GM20431 (cell line): ENCODE measurements around the gene KCNIP1.
"Not testable (repeated sequence)": the region's sequence is repeated elsewhere in the genome, so short reads cannot be mapped to it uniquely, and the experiment has no call there.

Source experiments
- in situ Hi-C: fragments of 300-500 bp; cut with MseI, MboI; formaldehyde crosslinking; loops from one replicate; pipeline ENCODE4 v1.15.0; 2020; ENCODE audit warnings: low sequenced_read_pairs; ENCODE audit not compliant: unreplicated experiment

KCNIP1 gene

DNA sequence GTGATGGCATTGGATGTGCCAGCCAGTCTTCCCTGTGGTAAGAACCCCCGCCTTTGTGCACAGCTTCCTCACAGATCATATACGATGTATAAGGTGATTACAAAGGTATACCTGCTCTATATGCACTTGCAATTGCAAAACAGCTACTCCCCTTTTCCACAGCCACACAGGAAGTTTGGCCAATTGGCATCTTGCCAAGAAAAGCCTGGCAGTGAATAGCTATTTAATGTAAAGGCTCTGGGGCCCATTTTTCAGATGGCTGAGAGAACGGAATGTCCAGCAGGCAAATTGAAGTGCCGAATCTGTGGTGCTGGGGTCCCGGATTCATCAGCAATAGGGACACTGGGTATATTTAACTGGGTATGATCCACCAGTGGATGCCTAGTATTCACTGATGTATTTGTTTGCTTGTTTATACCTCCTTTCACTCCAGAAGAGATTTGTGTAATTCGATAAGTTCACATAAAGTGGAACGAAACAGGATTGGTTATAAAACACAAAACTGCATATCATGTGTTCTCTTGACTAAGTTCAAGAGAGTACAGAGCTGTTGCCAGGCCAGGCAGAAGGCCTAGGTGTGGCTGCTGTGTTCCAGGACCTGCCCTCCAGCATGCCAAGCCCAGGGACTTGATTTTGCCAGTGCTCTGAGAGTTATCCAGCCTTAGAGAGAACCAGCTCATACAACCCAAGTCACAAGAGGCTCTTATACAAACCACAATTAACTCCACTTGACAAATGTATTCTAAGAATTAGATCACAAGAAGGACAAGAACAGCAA is 252.0 kb downstream of the KCNIP1 start:
- in situ Hi-C loops, result no loop called here

DNA sequence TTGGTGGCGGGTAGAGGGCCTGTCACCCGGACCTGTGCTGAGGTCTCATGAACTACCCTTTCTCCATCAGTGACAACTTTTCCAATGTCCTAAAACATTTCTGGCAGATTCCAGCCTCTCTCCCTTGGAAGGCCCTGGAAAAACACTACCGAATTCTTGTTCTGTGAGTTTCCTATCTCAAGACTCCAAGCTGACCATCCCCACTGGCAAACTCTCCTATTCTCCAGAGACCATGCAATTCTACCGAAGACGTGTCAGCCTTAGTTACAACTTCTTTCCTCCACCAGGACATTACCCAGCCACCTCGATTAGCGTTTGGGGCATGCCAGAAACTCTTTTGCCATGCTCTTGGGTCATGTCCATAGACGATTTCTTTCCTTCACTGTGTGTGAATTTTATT is 252.9 kb downstream of the KCNIP1 start:
- in situ Hi-C loops, result no loop called here

DNA sequence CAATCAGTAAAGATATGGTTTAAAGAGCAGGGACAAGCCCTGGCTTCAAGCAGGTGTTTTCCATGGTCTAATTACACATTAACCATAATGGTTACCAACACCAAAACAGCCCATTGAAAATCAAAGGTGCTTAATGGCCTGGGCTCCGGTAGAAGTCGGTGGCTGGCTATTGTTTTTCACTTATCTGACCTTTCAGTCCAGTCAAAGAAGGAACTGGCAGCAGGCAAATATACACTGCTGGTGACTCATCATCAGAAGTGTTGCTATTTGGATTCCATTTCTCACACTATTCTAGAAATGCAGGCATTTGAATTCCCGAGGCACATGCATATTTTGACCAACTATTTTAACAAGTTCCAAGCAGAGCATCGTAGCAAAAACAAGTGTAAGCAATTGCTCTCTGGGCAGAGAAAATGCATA is 253.4 kb downstream of the KCNIP1 start:
- in situ Hi-C loops, result no loop called here

DNA sequence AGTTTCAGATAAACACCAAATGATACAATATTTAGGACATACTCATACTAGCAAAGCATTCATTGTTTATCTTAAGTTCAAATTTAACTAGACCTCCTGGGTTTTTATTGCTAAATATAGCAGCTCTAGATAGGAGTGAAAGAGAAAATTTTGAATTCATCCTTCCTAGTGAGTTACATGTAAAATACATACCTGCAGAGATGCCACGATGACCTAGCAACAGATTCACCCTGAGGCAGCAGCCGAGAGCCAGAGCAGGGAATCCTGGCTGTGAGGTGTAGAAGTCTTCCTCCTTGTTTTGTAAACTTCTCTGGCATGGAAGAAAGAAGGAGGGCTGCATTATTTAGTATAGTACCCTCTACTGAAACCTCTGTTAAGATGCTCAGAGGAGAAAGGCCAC is 253.8 kb downstream of the KCNIP1 start:
- in situ Hi-C loops, result no loop called here

DNA sequence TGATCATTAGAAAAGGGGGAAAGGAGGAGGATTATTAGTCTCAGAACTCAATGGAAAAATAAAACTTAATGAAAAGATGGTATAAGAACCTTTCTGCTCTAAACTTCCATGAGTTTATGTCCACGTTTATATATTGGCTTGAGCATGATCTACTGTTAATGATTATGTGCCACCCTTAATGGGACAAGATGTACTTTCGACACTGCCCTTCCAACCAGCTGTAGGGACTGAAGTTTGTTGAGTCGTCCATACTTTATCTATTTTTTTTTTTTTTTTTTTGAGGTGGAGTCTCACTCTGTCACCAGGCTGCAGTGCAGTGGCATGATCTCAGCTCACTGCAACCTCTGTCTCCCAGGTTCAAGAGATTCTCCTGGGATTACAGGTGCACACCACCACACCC is 254.7 kb downstream of the KCNIP1 start:
- in situ Hi-C loops, result no loop called here

DNA sequence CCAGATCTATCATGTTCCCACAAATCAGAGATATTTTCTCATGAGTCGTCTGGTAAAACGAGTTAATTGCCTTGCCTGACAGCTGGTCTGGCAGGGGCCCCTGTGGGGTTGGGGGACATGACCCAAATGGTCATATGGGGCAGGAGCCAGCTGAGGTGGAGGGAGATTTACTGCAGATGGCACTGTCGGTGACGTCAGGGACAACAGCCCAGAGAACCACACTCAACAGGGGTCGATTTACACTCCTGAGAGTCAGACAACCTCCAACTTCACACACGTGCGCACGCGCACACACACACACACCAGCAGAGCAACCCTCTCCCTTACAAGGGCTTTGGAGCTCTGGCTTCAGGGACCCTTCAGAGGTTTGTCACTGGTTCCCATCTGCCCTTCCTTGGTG is 256.3 kb downstream of the KCNIP1 start:
- in situ Hi-C loops, result no loop called here

DNA sequence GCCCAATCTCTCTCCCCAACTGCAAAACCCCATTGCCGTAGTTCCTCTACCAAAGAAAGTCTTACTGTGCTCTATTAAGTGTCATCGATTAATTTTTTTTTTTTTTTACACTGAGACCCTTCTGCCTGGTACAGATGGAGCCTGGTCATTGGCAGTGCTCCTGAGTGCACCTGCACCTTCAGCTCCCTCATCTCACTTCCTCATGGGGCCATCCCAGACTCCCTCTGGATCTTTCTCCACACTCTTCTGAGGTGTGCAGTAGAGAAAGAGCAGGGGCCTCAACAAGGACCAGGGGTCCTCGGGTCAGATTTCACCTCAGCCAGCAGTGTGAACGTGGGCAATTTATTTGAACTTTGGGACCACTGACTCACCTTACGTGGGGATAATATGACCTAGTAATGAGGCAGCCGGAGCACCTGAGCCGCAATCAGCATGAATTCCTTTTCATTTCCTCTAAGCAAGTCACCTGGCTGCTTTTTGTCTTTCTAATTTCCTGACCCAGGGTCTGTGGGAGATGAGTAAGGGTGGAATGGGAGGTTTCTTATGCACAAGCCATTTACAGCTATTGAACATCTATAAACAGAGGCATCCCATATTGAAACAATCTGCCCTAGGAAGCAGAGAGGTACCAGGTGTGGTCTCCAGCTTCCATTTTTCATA is 257.4 kb downstream of the KCNIP1 start:
- in situ Hi-C loops, result no loop called here

DNA sequence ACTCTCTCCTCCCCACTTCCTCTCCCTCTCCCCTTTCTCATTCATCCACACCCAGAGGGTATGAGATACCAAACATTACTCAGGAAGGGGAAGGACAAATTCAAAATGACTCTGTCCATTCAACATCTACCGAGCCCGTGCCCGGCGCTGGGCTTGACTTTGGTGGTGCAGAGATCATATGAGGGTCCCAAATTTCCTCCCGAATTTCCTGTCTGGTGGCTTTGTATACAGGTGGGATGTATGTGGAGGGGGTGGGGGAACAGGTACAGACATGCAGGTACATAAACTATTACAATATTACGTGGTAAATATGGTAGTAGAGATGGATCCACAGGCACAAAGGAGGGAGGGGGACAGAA is 257.9 kb downstream of the KCNIP1 start:
- in situ Hi-C loops, result no loop called here

DNA sequence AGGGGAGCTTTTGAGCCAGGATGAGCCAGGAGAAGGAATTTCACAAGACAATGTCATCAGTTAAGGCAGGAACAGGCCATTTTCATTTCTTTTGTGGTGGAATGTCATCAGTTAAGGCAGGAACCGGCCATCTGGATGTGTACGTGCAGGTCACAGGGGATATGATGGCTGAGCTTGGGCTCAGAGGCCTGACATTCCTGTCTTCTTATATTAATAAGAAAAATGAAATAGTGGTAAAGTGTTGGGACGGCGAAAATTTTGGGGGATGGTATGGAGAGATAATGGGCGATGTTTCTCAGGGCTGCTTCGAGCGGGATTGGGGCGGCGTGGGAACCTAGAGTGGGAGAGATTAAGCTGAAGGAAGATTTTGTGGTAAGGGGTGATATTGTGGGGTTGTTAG is 258.5 kb downstream of the KCNIP1 start:
- in situ Hi-C loops, result not testable (repeated sequence)

DNA sequence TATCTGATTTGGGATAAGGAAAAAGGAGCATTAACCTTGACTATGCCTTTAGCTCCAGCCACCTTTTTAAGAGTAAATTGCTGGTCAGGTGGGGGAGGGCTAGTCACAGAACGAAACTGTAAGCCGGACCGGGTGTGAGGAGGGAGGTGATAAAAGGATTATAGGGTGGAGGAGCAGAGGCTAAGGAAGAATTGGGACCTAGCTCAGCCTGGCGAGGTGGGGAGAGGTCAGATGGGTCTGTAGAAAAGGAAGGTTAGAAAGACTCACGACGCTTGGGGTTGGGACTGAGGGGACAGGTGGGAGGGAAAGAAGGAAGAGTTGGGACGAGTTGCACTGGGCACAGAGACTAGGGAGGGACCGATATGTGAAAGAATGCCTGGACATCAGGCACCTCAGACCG is 262.0 kb downstream of the KCNIP1 start:
- in situ Hi-C loops, result not testable (repeated sequence)

DNA sequence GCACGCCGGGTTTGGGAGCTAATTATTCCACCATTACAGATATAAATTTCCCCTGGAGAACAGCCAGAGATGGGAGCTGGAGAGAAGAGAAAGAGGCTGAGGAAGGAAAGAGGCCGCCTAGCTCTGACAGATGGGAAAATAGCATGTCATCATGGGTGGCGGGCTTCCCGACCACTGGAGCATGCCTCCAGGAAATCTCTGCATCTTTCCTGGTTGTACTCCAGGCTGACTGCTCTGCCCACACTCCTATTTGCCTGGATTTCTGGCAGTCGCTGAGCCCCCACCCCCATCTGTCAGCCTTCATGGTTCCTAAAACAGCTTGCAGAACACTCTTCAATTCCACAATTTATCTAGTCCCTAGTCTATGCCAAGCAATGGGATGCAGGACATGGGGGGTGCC is 265.4 kb downstream of the KCNIP1 start:
- in situ Hi-C loops, result no loop called here

DNA sequence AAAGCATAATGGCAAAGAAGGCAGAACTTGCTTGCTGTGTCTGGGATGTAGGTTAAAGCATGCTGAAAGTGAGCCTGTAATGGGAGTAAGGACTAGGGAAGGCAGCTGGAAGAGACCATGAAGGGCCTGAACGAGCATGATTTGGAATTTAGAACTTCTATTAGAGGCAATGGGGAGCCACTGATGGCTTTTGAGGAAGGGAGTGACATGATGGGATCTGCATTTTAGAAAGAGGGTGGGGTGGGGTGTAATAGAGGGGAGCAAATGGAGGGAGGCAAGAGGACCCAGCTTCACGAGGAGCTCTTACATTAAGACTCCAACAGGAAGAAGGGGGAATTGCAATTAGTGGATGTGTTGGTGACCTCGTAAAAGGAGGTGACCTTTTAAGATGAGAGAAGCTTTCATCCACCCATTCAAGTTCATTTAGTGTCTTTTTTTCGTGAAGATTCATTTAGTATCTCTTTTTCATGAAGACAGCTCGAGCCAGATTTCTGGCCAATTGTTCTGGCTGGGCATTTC is 266.1 kb downstream of the KCNIP1 start:
- in situ Hi-C loops, result no loop called here

DNA sequence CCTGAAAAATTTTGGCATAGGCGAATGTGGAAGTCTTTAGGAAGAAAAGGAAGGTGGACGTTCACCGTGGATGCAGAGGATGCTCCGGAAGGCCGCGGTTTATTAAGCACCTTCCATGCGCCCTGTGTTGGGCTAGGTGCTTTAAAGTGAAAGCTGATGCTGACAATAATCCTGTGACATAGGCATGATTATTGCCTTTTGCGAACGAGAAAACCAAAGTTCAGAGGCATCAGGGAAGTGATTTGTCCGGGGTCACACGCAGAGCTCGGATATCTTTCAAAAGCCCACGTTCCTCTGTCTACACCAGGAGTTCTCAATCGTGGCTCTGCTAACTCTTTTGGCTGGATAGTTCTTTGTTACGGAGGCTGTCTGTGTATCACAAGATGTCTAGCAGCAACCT is 267.7 kb downstream of the KCNIP1 start:
- in situ Hi-C loops, result no loop called here

DNA sequence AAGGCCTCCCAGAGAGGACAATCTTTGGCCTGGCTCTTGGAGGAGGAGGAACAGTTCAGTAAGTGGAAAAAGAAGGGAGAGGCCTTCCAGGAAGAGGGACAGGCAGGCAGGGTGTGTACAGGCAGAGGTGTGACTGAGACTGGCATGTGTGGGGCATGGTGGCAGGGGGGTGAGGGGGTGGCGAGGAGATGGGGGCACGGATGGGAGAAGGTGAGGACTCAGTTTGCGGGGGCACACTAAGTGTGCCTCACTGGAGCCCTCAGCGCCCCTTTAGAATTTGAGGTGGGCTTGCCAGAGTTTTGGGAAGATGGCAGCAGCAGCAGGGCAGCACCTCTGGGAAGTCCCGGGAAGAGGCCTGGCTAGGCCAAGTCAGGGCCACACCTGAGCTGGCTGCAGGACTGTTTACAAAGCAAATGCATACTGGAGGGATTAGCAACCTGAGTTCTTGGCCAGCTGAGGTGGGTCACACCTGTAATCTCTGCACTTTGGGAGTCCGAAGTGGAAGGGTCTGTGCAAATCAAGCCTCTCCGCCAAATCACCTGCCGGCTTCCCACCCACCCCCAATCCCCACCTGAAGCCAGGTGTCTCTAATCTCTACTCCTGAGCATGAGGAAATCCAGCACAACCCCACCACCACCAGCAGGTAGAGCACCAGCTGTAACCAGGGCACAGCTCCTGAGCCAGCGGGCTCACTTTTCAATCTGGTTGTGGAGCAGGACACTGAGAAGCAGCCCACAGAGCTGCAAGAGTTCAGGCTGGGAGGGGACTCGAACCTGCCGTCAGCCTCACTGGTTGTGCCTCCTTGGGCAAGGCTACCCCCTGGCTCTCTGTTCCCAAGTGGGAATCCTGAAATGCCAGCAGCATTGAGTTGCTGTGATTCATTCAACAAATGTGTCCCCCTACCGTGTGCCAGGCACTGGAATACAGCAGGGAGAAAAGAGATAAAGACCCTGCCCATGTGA is 269.5 kb downstream of the KCNIP1 start:
- in situ Hi-C loops, result no loop called here

DNA sequence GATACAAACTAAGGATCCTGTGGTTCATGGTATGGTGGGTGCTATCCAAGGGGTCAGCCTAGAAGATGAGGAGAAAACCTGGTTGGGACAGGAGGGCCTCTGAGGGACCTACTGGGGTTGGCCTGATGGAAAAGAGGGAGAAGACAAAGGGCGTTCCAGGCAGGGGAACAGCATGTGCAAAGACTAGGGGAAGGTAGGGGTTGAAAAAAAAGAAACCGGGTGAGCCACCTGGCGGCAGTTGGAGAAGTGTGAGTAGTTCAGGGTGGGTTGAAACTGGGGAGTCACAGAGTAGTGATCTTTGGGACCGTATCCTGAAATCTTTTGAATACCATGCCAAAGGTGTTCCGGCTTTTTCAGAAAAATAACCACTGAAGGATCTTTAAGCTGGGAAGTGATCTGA is 271.0 kb downstream of the KCNIP1 start:
- in situ Hi-C loops, result no loop called here

DNA sequence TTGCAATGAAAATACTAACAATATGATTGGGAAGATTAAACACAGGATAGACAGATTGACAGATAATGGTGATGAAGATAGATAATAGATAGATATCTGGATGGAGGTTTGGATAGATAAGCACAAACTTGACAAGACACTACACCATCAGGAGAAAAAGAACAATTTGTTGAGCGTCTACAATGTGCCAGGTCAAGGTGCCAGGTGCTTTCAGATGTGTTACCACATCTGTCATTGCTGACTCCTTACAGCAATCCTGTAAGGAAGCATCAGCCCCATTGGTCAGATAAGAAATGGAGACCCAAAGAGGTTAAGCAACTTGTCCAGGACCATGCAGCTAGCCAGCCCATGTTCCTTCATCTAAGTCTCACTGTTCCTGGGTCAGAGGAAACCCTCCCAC is 278.1 kb downstream of the KCNIP1 start:
- in situ Hi-C loops, result no loop called here

DNA sequence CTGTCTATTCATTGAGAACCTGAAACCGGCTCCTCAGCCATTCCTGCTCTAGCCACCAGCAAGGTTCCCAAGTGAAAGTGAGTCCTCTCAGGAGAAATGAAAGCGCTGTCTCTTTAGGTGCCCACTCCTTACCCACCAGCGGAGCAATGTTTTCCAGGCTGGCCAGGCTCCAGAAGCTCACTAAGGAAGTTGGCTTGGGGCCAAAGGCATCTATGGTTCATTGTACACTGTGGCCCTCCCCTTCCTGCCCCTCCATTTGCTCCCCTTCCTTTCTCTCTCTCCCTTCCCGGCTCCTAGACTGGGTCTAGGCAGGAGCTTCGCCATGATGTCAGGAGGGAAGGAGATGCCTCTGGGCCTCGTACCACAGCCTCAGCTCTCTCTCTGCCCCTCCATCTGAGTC is 278.6 kb downstream of the KCNIP1 start:
- in situ Hi-C loops, result no loop called here

DNA sequence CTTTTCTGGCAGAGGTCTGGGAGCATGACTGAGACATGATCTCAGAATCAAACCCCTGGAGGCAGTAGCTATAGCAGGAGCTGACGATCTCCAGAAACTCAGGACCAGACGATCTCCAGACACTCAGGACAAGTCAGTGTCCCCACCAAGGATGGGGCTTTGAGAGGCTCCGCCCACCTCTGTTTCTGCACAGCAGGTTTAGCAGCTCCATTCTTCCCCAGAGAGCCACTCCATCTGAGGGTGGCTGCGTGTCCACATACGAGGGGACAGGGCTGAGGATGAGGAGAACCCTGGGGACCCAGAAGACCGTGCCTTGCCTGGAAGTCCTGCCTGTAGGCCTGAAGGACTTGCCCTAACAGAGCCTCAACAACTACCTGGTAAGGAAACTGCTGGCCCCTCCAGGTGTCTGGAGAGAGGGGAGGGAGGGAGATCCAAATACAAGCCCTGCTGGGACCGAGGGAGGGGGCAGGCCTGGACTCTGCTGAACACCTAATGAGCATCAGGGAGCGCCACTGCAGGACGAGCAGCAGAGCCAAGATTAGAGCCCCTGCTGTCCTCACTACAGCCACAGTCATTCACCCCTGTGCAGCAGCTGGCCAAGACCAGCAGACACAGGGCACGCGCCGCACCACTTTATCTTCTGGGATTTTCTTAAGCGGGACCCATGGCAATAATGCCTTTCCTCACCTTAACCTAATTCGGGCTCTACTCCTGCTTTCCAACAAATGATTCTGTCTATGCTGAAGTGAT is 279.9 kb downstream of the KCNIP1 start, which contains the start of gene GABRP:
Gene GABRP (plus strand): TSS at position 228 of the 750 bp plus-strand sequence. CDS start 4,891 bp downstream, outside the sequence.
- in situ Hi-C loops, result no loop called here

DNA sequence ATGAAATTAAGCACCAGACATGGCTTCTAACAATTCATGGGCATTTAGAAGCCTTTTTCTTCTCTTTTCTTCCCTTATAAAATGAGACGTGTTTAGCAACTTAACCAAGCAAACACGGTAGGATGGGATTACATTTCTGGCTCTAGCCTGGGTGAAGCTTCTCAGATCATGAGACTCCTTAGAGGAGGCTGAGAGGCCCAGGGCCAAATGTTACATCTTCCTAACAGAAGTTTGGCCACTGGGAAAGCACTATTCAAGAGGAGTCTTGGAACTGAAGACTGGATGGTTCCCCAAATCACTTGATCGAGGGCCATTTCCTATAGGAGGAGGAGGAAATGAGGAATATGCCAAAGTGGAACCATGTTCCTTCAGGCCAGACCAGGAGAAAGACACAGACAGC is 281.6 kb downstream of the KCNIP1 start:
- in situ Hi-C loops, result no loop called here
